ENCODE data around the gene SNX25. TPM values are rescaled to one million over a fixed set of nuclear protein-coding genes. Genes with fewer than 3 reads are reported as not detected.

SNX25 gene
- 17.2 and 22.5 TPM in 2 replicates for total RNA-seq (2014; rRNA removed; shearing (Covaris generic))

GRCh38 chr4:185209031-185209851 lies at the start of gene SNX25:
Gene SNX25 (plus strand): TSS chr4:185209598. CDS start chr4:185209827, 229 bp downstream.
- peak; percentile 96 for DNase-seq
- Histone ChIP-seq H3K27me3 (ENCODE audit: control insufficient read depth, insufficient read depth, low read length) (peaks cover 7% of the 10 kb centered on the region; the same call in 1 of the 2 replicates), H3K4me3 (ENCODE audit: insufficient read depth, low read depth, low read length) (peak within 1 kb of the TSS; percentile 79), H3K36me3 (replicated peaks; ENCODE audit: control insufficient read depth, insufficient read depth, low read length) (no peaks in the 10 kb centered on the region)

GRCh38 chr4:185165605-185166063 lies 43.8 kb upstream of the SNX25 start:
- Histone ChIP-seq H3K36me3 (replicated peaks; ENCODE audit: control insufficient read depth, insufficient read depth, low read length) (0 out of 2 replicates have a peak, but pooled peaks cover 4% of the 10 kb centered on the region), H3K4me3 (ENCODE audit: insufficient read depth, low read depth, low read length) (no peak overlapping the region), H3K27me3 (ENCODE audit: control insufficient read depth, insufficient read depth, low read length) (no peaks in the 10 kb centered on the region)
- no peak for DNase-seq

GRCh38 chr4:185167234-185167633 lies 42.2 kb upstream of the SNX25 start:
- 0 out of 2 replicates have a peak, but pooled peaks cover 4% of the 10 kb centered on the region for H3K36me3 ChIP-seq (replicated peaks; ENCODE audit: control insufficient read depth, insufficient read depth, low read length)
- no peak for DNase-seq
- no peaks in the 10 kb centered on the region for H3K27me3 ChIP-seq (ENCODE audit: control insufficient read depth, insufficient read depth, low read length)
- H3K4me3 ChIP-seq (ENCODE audit: insufficient read depth, low read depth, low read length) = no peak overlapping the region

GRCh38 chr4:185171373-185172071 lies 37.9 kb upstream of the SNX25 start:
- no peak for DNase-seq
- no peaks in the 10 kb centered on the region for H3K27me3 ChIP-seq (ENCODE audit: control insufficient read depth, insufficient read depth, low read length)
- H3K4me3 ChIP-seq (ENCODE audit: insufficient read depth, low read depth, low read length) = no peak overlapping the region
- peaks cover 4% of the 10 kb centered on the region; the same call in 1 of the 2 replicates for H3K36me3 ChIP-seq (replicated peaks; ENCODE audit: control insufficient read depth, insufficient read depth, low read length)

- Histone ChIP-seq H3K27me3 (ENCODE audit: control insufficient read depth, insufficient read depth, low read length) (no peaks in the 10 kb centered on the region), H3K36me3 (replicated peaks; ENCODE audit: control insufficient read depth, insufficient read depth, low read length) (no peaks in the 10 kb centered on the region), H3K4me3 (ENCODE audit: insufficient read depth, low read depth, low read length) (no peak overlapping the region)
- DNase-seq = no peak
Observed at GRCh38 chr4:185179488-185179887, 29.9 kb upstream of the SNX25 start.

GRCh38 chr4:185182239-185182638 lies 27.2 kb upstream of the SNX25 start:
- no peak for DNase-seq
- Histone ChIP-seq H3K4me3 (ENCODE audit: insufficient read depth, low read depth, low read length) (no peak overlapping the region), H3K36me3 (replicated peaks; ENCODE audit: control insufficient read depth, insufficient read depth, low read length) (no peaks in the 10 kb centered on the region), H3K27me3 (ENCODE audit: control insufficient read depth, insufficient read depth, low read length) (no peaks in the 10 kb centered on the region)

GRCh38 chr4:185183622-185184281 lies 25.6 kb upstream of the SNX25 start:
- Histone ChIP-seq H3K36me3 (replicated peaks; ENCODE audit: control insufficient read depth, insufficient read depth, low read length) (no peaks in the 10 kb centered on the region), H3K4me3 (ENCODE audit: insufficient read depth, low read depth, low read length) (no peak overlapping the region), H3K27me3 (ENCODE audit: control insufficient read depth, insufficient read depth, low read length) (no peaks in the 10 kb centered on the region)
- DNase-seq = peak; percentile 34

- peaks cover 2% of the 10 kb centered on the region for H3K36me3 ChIP-seq (replicated peaks; ENCODE audit: control insufficient read depth, insufficient read depth, low read length)
- no peak overlapping the region for H3K4me3 ChIP-seq (ENCODE audit: insufficient read depth, low read depth, low read length)
- no peaks in the 10 kb centered on the region for H3K27me3 ChIP-seq (ENCODE audit: control insufficient read depth, insufficient read depth, low read length)
- DNase-seq = no peak
Observed at GRCh38 chr4:185186769-185187168, 22.6 kb upstream of the SNX25 start.

GRCh38 chr4:185189606-185190305 lies 19.6 kb upstream of the SNX25 start:
- Histone ChIP-seq H3K27me3 (ENCODE audit: control insufficient read depth, insufficient read depth, low read length) (no peaks in the 10 kb centered on the region), H3K36me3 (replicated peaks; ENCODE audit: control insufficient read depth, insufficient read depth, low read length) (peaks cover 2% of the 10 kb centered on the region), H3K4me3 (ENCODE audit: insufficient read depth, low read depth, low read length) (no peak overlapping the region)
- DNase-seq = no peak

GRCh38 chr4:185190306-185190856 lies 19.0 kb upstream of the SNX25 start:
- H3K36me3 ChIP-seq (replicated peaks; ENCODE audit: control insufficient read depth, insufficient read depth, low read length) = peaks cover 2% of the 10 kb centered on the region
- DNase-seq = no peak
- no peaks in the 10 kb centered on the region for H3K27me3 ChIP-seq (ENCODE audit: control insufficient read depth, insufficient read depth, low read length)
- no peak overlapping the region for H3K4me3 ChIP-seq (ENCODE audit: insufficient read depth, low read depth, low read length)

GRCh38 chr4:185192059-185192458 lies 17.3 kb upstream of the SNX25 start:
- Histone ChIP-seq H3K36me3 (replicated peaks; ENCODE audit: control insufficient read depth, insufficient read depth, low read length) (peaks cover 2% of the 10 kb centered on the region), H3K4me3 (ENCODE audit: insufficient read depth, low read depth, low read length) (no peak overlapping the region), H3K27me3 (ENCODE audit: control insufficient read depth, insufficient read depth, low read length) (no peaks in the 10 kb centered on the region)
- no peak for DNase-seq

GRCh38 chr4:185194924-185195888 lies 14.2 kb upstream of the SNX25 start:
- Histone ChIP-seq H3K4me3 (ENCODE audit: insufficient read depth, low read depth, low read length) (no peak overlapping the region), H3K27me3 (ENCODE audit: control insufficient read depth, insufficient read depth, low read length) (no peaks in the 10 kb centered on the region), H3K36me3 (replicated peaks; ENCODE audit: control insufficient read depth, insufficient read depth, low read length) (peaks cover 2% of the 10 kb centered on the region)
- DNase-seq = no peak

GRCh38 chr4:185196437-185196836 lies 13.0 kb upstream of the SNX25 start:
- Histone ChIP-seq H3K36me3 (replicated peaks; ENCODE audit: control insufficient read depth, insufficient read depth, low read length) (no peaks in the 10 kb centered on the region), H3K27me3 (ENCODE audit: control insufficient read depth, insufficient read depth, low read length) (no peaks in the 10 kb centered on the region), H3K4me3 (ENCODE audit: insufficient read depth, low read depth, low read length) (no peak overlapping the region)
- no peak for DNase-seq
